Activated naive CD4-positive, alpha-beta T cell treated with anti-CD3 and anti-CD28 coated beads for 36 hours (primary cell): ENCODE measurements around the gene DCLRE1B. TPM values are rescaled to one million over a fixed set of nuclear protein-coding genes. Genes with fewer than 3 reads are reported as not detected.
A peak's percentile ranks its signal among the peaks of the same experiment; 100 is the strongest.

ENCODE experiments used
- CTCF ChIA-PET: fragments of 350-600 bp; sonication (Branson Sonifier 250); formaldehyde crosslinking; loops from one replicate; lab custom pipeline; 2021; ENCODE audit warnings: antibody characterized with exemption; lab: Charles Lee
- DNase-seq: peaks from one replicate; pipeline ENCODE4 v3.0.0-alpha.2; 2020
- H3K27ac Mint-ChIP-seq: one replicate; pipeline ENCODE4 v1.8.0; 2021; ENCODE audit warnings: mild to moderate bottlenecking, mixed read lengths
- H3K27me3 Mint-ChIP-seq: one replicate; pipeline ENCODE4 v1.8.0; 2021; ENCODE audit warnings: low read depth, mixed read lengths
- H3K36me3 Mint-ChIP-seq: one replicate; pipeline ENCODE4 v1.8.0; 2021; ENCODE audit warnings: low read depth, mixed read lengths
- H3K4me1 Mint-ChIP-seq: one replicate; pipeline ENCODE4 v1.8.0; 2021; ENCODE audit warnings: low read depth, mixed read lengths
- H3K4me3 Mint-ChIP-seq: one replicate; pipeline ENCODE4 v1.8.0; 2021; ENCODE audit warnings: mild to moderate bottlenecking, moderate library complexity, mixed read lengths
- H3K9me3 Mint-ChIP-seq: one replicate; pipeline ENCODE4 v1.8.0; 2021; ENCODE audit warnings: mixed read lengths
- intact Hi-C: fragments of 100-400 bp; cut with micrococcal nuclease; formaldehyde crosslinking; loops from one replicate; pipeline ENCODE4 v1.15.1; 2023
- total RNA-seq, 2 experiments: library from RNA; stranded (reverse); gene quantifications; one replicate each; pipeline ENCODE4 v1.2.3, GENCODE V29; 2021

Gene DCLRE1B
- total RNA-seq, 2 experiments from 2014 or later = 17.7 to 18.3 TPM

- peaks cover 5% of the 10 kb centered on the region for H3K36me3 Mint-ChIP-seq
- H3K4me3 Mint-ChIP-seq = peak overlapping the region; percentile 89
- no peaks in the 10 kb centered on the region for H3K27me3 Mint-ChIP-seq
- H3K9me3 Mint-ChIP-seq = no peaks in the 10 kb centered on the region
- peaks cover 44% of the 10 kb centered on the region for H3K4me1 Mint-ChIP-seq
- peak; percentile 85 for DNase-seq
- peak overlapping the region; percentile 98 for H3K27ac Mint-ChIP-seq
- CTCF ChIA-PET = interaction anchor here (0.9 to 5.5 kb wide), 18 partner anchors 10 to 814 kb away, joined by 3 to 53 read pairs (median 5); partner anchors contain the start of genes AP4B1, DCLRE1B and OLFML3
- intact Hi-C loops = loop anchor here (1.0 to 10.0 kb wide), 17 partner anchors 10 to 1305 kb away; partner anchors contain the start of genes CSDE1, DCLRE1B, LRIG2 and MAGI3
These were observed 24.8 kb downstream of the DCLRE1B start for GRCh38 chr1:113929750-113930498.

GRCh38 chr1:113930499-113931161 is 25.5 kb downstream of the DCLRE1B start:
- peak overlapping the region; percentile 89 for H3K4me3 Mint-ChIP-seq
- H3K27ac Mint-ChIP-seq = peak overlapping the region; percentile 98
- peak; percentile 89 for DNase-seq
- intact Hi-C loops = loop anchor here (1.0 to 10.0 kb wide), 15 partner anchors 10 to 1306 kb away; partner anchors contain the start of genes CSDE1, LRIG2, MAGI3 and PHTF1
- CTCF ChIA-PET = interaction anchor here (0.8 to 5.5 kb wide), 13 partner anchors 10 to 815 kb away, joined by 3 to 53 read pairs (median 4); partner anchors contain the start of genes AP4B1, DCLRE1B and OLFML3
- H3K27me3 Mint-ChIP-seq = no peaks in the 10 kb centered on the region
- peaks cover 51% of the 10 kb centered on the region for H3K4me1 Mint-ChIP-seq
- H3K9me3 Mint-ChIP-seq = no peaks in the 10 kb centered on the region
- H3K36me3 Mint-ChIP-seq = peaks cover 10% of the 10 kb centered on the region

GRCh38 chr1:113931451-113931851 is 26.3 kb downstream of the DCLRE1B start:
- no peak for DNase-seq
- no peaks in the 10 kb centered on the region for H3K9me3 Mint-ChIP-seq
- no peaks in the 10 kb centered on the region for H3K27me3 Mint-ChIP-seq
- H3K36me3 Mint-ChIP-seq = peaks cover 10% of the 10 kb centered on the region
- CTCF ChIA-PET = interaction anchor here (0.8 to 5.5 kb wide), 11 partner anchors 9 to 96 kb away, joined by 3 to 53 read pairs (median 5); partner anchors contain the start of genes AP4B1, DCLRE1B and OLFML3
- H3K27ac Mint-ChIP-seq = peak overlapping the region; percentile 98
- peaks cover 57% of the 10 kb centered on the region for H3K4me1 Mint-ChIP-seq
- intact Hi-C loops = loop anchor here (2.0 to 10.0 kb wide), 7 partner anchors 581 to 1307 kb away; partner anchors contain the start of genes LRIG2, RHOC, SLC16A1 and TRIM33
- H3K4me3 Mint-ChIP-seq = peak overlapping the region; percentile 89

- Mint-ChIP-seq H3K36me3 (peaks cover 13% of the 10 kb centered on the region), H3K27ac (peak overlapping the region; percentile 98), H3K4me1 (peaks cover 67% of the 10 kb centered on the region), H3K27me3 (no peaks in the 10 kb centered on the region), H3K9me3 (no peaks in the 10 kb centered on the region), H3K4me3 (peak overlapping the region; percentile 65)
- CTCF ChIA-PET = interaction anchor here (1.1 to 1.3 kb wide), 3 partner anchors 15 to 98 kb away, joined by 3 to 5 read pairs (median 4); no protein-coding TSS in a partner anchor
- DNase-seq = no peak
- intact Hi-C loops = loop anchor here (5.0 to 10.0 kb wide), 5 partner anchors 578 to 1309 kb away; partner anchors contain the start of genes RHOC and TRIM33
These were observed 28.9 kb downstream of the DCLRE1B start for GRCh38 chr1:113934006-113934405.

GRCh38 chr1:113934511-113935055 is 29.5 kb downstream of the DCLRE1B start:
- no peaks in the 10 kb centered on the region for H3K27me3 Mint-ChIP-seq
- peak overlapping the region; percentile 98 for H3K27ac Mint-ChIP-seq
- no peak overlapping the region for H3K4me3 Mint-ChIP-seq
- intact Hi-C loops = loop anchor here (5.0 to 10.0 kb wide), 5 partner anchors 578 to 1310 kb away; partner anchors contain the start of genes RHOC and TRIM33
- H3K9me3 Mint-ChIP-seq = no peaks in the 10 kb centered on the region
- peaks cover 13% of the 10 kb centered on the region for H3K36me3 Mint-ChIP-seq
- H3K4me1 Mint-ChIP-seq = peaks cover 73% of the 10 kb centered on the region
- CTCF ChIA-PET = interaction anchor here (0.6 to 0.7 kb wide), 2 partner anchors 83 to 1269 kb away, joined by 3 to 4 read pairs; no protein-coding TSS in a partner anchor
- DNase-seq = no peak

- DNase-seq = no peak
- CTCF ChIA-PET = interaction anchor here (0.6 to 0.9 kb wide), 3 partner anchors 23 to 1269 kb away, joined by 3 to 4 read pairs (median 3); no protein-coding TSS in a partner anchor
- Mint-ChIP-seq H3K36me3 (peaks cover 15% of the 10 kb centered on the region), H3K27ac (no peak overlapping the region), H3K4me3 (no peak overlapping the region), H3K9me3 (no peaks in the 10 kb centered on the region), H3K4me1 (peaks cover 79% of the 10 kb centered on the region), H3K27me3 (no peaks in the 10 kb centered on the region)
- intact Hi-C loops = loop anchor here (10.0 kb wide), 3 partner anchors 1160 to 1310 kb away; partner anchors contain the start of gene RHOC
These were observed 30.1 kb downstream of the DCLRE1B start for GRCh38 chr1:113935176-113935575.

GRCh38 chr1:113935970-113936369 is 30.8 kb downstream of the DCLRE1B start:
- Mint-ChIP-seq H3K4me3 (no peak overlapping the region), H3K27me3 (no peaks in the 10 kb centered on the region), H3K4me1 (peaks cover 84% of the 10 kb centered on the region), H3K9me3 (no peaks in the 10 kb centered on the region), H3K36me3 (peaks cover 23% of the 10 kb centered on the region), H3K27ac (no peak overlapping the region)
- intact Hi-C loops = loop anchor here (10.0 kb wide), 3 partner anchors 1159 to 1311 kb away; partner anchors contain the start of gene RHOC
- DNase-seq = no peak
- CTCF ChIA-PET = interaction anchor here (0.9 to 1.1 kb wide), 2 partner anchors 11 to 23 kb away, joined by 3 to 5 read pairs; no protein-coding TSS in a partner anchor

- CTCF ChIA-PET = interaction anchor here (0.7 kb wide), 1 partner anchor 37 kb away, joined by 8 read pairs; no protein-coding TSS in a partner anchor
- intact Hi-C loops = loop anchor here (10.0 kb wide), 3 partner anchors 1158 to 1312 kb away; partner anchors contain the start of gene RHOC
These were observed 32.0 kb downstream of the DCLRE1B start for GRCh38 chr1:113937146-113937545.

GRCh38 chr1:113938192-113938591 is 33.1 kb downstream of the DCLRE1B start:
- Mint-ChIP-seq H3K27ac (no peak overlapping the region), H3K36me3 (peaks cover 32% of the 10 kb centered on the region)
- intact Hi-C loops = loop anchor here (10.0 kb wide), 3 partner anchors 1157 to 1313 kb away; partner anchors contain the start of gene RHOC

More at GRCh38 chr1:113937146-113937545, 32.0 kb downstream of the DCLRE1B start:
- Mint-ChIP-seq H3K27me3 (no peaks in the 10 kb centered on the region), H3K9me3 (no peaks in the 10 kb centered on the region), H3K36me3 (peaks cover 28% of the 10 kb centered on the region), H3K4me3 (no peak overlapping the region), H3K27ac (peak overlapping the region; percentile 22), H3K4me1 (peaks cover 80% of the 10 kb centered on the region)
- no peak for DNase-seq

GRCh38 chr1:113940365-113941244 is 35.5 kb downstream of the DCLRE1B start:
- intact Hi-C loops = loop anchor here (1.0 to 10.0 kb wide), 2 partner anchors 10 to 806 kb away; no protein-coding TSS in a partner anchor
- Mint-ChIP-seq H3K27me3 (no peaks in the 10 kb centered on the region), H3K36me3 (peaks cover 30% of the 10 kb centered on the region), H3K4me1 (peaks cover 67% of the 10 kb centered on the region), H3K4me3 (peak overlapping the region; percentile 69), H3K9me3 (no peaks in the 10 kb centered on the region), H3K27ac (peak overlapping the region; percentile 73)
- CTCF ChIA-PET = interaction anchor here (1.0 to 3.1 kb wide), 5 partner anchors 8 to 15 kb away, joined by 4 to 12 read pairs (median 9); no protein-coding TSS in a partner anchor
- DNase-seq = peak; percentile 70

More at GRCh38 chr1:113938192-113938591, 33.1 kb downstream of the DCLRE1B start:
- H3K4me3 Mint-ChIP-seq = no peak overlapping the region
- DNase-seq = no peak
- H3K27me3 Mint-ChIP-seq = no peaks in the 10 kb centered on the region
- peaks cover 75% of the 10 kb centered on the region for H3K4me1 Mint-ChIP-seq
- CTCF ChIA-PET = interaction anchor here (0.6 to 1.0 kb wide), 2 partner anchors 12 to 39 kb away, joined by 3 to 5 read pairs; no protein-coding TSS in a partner anchor
- no peaks in the 10 kb centered on the region for H3K9me3 Mint-ChIP-seq
